GM18858 (cell line): ENCODE measurements around the gene FMC1.

Experiments used
- ATAC-seq: cut with Tn5 transposase; IDR thresholded peaks from one replicate; pipeline ENCODE4 v1.9.1; 2021; ENCODE audit not compliant: unreplicated experiment

FMC1 gene

GRCh38 chr7:139370943-139371313, 29.8 kb downstream of the FMC1 start:
- ATAC-seq = no peak

GRCh38 chr7:139374246-139374645, 33.1 kb downstream of the FMC1 start:
- ATAC-seq = no peak

GRCh38 chr7:139382439-139382838, 41.3 kb downstream of the FMC1 start:
- no peak for ATAC-seq

- no peak for ATAC-seq
These were observed 43.5 kb downstream of the FMC1 start for GRCh38 chr7:139384611-139385010.

- ATAC-seq = no peak
These were observed 46.5 kb downstream of the FMC1 start for GRCh38 chr7:139387594-139387993.

GRCh38 chr7:139389091-139389490, 48.0 kb downstream of the FMC1 start:
- ATAC-seq = no peak

GRCh38 chr7:139389774-139390173, 48.6 kb downstream of the FMC1 start:
- no peak for ATAC-seq

- no peak for ATAC-seq
These were observed 52.6 kb downstream of the FMC1 start for GRCh38 chr7:139393621-139394211.

GRCh38 chr7:139394540-139394939, 53.4 kb downstream of the FMC1 start:
- ATAC-seq = no peak
